Esophagus muscularis mucosa (tissue), 4 donors: ENCODE results near the gene HSD11B2.

Source experiments
- EP300 ChIP-seq: sonication (generic); formaldehyde crosslinking; IDR thresholded peaks from one replicate; pipeline ENCODE4 v1.6.1; 2017; ENCODE audit warnings: antibody characterized with exemption
- POLR2A ChIP-seq: fragments of 450-650 bp; IDR thresholded peaks from one replicate; pipeline ENCODE4 v1.6.1; 2017; ENCODE audit warnings: antibody characterized with exemption, moderate library complexity, mild to moderate bottlenecking, low read depth
- TF ChIP-seq, protein P1 (sequence below), 3 experiments: fragments of 200-600 bp in 2 of 3; fragments of 450-650 bp in 1 of 3; sonication (generic) in 2 of 3; IDR thresholded peaks; one replicate each; pipeline ENCODE4 v1.5.1; 2017 to 2019; ENCODE audit warnings: antibody characterized with exemption in 3 of 3, mild to moderate bottlenecking in 2 of 3, moderate library complexity in 1 of 3

DNA sequence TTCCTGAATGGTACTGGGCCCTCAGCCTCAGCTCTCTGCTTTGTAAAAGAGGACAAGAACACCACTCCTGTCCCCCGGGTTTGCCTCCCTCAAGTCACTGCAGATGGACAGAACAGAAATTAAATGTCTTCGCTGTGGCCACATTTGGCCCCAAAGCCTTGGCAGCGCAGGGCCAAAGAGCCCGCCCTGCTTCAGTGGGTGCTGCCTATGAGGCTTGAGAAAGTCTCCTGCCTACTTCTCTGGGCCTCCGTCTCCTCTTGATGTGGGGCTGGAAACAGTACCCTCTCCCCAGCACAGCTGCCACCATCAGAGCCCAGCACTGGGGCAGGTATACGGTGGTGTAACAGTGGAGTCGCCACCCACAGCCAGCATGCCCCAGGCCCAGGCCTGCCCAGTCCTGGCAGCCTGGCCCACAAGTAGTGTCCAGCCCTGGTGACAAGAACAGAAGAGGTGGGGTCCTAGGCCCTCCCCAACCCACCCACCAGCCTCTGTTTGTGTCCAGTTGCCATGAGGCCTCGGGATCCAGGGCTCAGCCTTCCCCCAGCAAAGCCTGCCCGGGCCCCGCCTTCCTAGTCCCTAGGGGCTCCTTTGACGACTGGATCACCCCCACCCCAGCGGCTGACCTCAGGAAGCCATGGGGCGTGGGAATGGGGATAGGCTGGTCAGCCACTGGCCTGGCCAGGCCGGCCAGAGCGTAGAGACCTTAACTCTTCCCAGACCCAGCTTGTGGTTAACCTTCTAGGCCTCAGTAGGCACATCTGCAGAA, 33.7 kb upstream of the HSD11B2 start:
- TF ChIP-seq, protein P1, sequence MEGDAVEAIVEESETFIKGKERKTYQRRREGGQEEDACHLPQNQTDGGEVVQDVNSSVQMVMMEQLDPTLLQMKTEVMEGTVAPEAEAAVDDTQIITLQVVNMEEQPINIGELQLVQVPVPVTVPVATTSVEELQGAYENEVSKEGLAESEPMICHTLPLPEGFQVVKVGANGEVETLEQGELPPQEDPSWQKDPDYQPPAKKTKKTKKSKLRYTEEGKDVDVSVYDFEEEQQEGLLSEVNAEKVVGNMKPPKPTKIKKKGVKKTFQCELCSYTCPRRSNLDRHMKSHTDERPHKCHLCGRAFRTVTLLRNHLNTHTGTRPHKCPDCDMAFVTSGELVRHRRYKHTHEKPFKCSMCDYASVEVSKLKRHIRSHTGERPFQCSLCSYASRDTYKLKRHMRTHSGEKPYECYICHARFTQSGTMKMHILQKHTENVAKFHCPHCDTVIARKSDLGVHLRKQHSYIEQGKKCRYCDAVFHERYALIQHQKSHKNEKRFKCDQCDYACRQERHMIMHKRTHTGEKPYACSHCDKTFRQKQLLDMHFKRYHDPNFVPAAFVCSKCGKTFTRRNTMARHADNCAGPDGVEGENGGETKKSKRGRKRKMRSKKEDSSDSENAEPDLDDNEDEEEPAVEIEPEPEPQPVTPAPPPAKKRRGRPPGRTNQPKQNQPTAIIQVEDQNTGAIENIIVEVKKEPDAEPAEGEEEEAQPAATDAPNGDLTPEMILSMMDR (IDR thresholded peaks at IDR 0.05) = no peak
- TF ChIP-seq POLR2A = no peak
- no peak for TF ChIP-seq EP300
